ENCODE measurements around the gene RASSF1.
"Not testable (repeated sequence)": the region's sequence is repeated elsewhere in the genome, so short reads cannot be mapped to it uniquely, and the experiment has no call there.

RASSF1 gene

GRCh38 chr3:50288387-50289007 is 52.1 kb downstream of the RASSF1 start:
- no peak for DNase-seq (ENCODE audit: low read depth in 1 of 2, low spot score in 1 of 2)

GRCh38 chr3:50287262-50287661 is 53.4 kb downstream of the RASSF1 start:
- DNase-seq (ENCODE audit: low read depth in 1 of 2, low spot score in 1 of 2), result no peak

- no peak for DNase-seq (ENCODE audit: low read depth in 1 of 2, low spot score in 1 of 2)
Observed at GRCh38 chr3:50286322-50287227, 54.1 kb downstream of the RASSF1 start.

GRCh38 chr3:50284121-50284520 is 56.5 kb downstream of the RASSF1 start:
- not testable (repeated sequence) for DNase-seq (ENCODE audit: low read depth in 1 of 2, low spot score in 1 of 2)

Data from stimulated activated CD4-positive, alpha-beta T cell treated with anti-CD3 and anti-CD28 coated beads, Interleukin-15, amount 100 ng/mL, for 1 hour (primary cell).